CD4-positive, alpha-beta T cell treated with Interleukin-17A for 4 hours (primary cell): ENCODE measurements around the gene RPL5.

Experiments
- DNase-seq: peaks from one replicate; pipeline ENCODE4 v3.0.0-alpha.2; 2020; ENCODE audit warnings: mixed read lengths

The RPL5 gene

DNA sequence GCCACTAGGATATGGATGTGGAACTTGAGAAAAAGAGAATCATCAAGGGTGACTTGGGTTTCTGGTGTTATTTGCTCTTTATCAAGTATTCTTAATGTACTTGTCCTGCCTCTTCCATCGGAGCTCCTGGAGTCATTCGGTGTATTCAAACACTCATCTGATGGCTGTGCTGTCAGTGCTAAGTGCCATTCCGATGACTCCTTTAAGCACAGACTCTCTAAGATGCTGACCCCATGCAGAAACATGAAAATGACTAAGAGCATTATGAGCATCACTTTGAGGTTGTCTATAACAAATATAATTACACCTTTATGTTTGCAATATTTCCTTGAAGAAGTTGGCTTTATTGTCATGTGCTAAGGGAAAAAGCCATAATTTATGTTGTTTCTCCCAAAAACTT lies 11.3 kb upstream of the RPL5 start:
- DNase-seq, result no peak

DNA sequence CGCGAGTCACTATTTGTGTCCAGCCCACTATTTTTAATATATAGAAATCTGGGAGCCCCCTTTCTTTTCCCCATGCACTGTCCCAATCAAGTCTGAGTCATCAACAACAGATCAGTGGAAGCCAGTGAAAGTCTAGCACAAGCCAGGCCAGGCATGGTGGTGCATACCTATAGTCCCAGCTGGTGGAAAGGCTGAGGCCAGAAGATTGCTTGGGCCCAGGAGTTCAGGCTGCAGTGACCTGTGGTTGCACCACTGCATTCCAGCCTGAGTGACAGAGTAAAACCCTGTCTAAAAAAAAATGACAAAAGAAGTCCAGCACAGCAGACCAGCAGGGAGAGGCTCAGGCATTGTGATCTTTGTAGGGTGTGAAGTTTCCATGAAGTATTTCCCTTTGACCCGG lies 9.0 kb upstream of the RPL5 start:
- DNase-seq, result no peak

DNA sequence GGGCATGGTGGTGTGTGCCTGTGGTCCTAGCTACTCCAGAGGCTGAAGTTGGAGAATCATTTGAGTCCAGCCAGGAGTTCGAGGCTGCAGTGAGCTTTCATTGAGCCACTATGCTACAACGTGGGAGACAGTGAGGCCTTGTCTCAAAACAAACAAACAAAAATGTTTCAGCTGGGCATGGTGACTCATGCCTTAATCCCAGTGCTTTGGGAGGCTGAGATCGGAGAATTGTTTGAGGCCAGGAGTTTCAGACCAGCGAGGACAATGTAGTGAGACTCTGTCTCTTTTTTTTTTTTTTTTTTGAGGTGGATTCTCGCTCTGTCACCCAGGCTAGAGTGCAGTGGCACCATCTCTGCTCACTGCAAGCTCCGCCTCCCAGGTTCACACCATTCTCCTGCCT lies 5.0 kb upstream of the RPL5 start:
- no peak for DNase-seq

DNA sequence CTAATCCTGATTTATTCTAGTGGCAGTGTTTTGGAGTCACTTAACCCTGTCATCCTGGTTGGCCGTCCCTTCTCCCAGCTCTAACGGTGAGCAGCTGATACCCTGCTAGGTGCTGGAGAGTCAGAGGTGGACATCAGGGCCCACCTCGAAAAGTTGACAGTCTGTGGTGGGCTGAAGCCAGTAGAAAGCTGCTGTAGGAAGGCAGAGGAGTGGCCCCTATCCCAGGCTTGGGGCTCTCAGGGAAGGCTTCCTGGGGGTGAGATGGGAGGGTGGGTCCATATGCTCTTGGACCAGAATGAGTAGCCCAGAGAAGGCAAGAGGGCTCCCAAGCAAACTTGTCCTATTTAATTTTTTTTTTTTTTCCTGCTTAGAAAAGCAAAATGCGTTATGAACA lies 475 bp upstream of the RPL5 start:
- DNase-seq, result no peak

DNA sequence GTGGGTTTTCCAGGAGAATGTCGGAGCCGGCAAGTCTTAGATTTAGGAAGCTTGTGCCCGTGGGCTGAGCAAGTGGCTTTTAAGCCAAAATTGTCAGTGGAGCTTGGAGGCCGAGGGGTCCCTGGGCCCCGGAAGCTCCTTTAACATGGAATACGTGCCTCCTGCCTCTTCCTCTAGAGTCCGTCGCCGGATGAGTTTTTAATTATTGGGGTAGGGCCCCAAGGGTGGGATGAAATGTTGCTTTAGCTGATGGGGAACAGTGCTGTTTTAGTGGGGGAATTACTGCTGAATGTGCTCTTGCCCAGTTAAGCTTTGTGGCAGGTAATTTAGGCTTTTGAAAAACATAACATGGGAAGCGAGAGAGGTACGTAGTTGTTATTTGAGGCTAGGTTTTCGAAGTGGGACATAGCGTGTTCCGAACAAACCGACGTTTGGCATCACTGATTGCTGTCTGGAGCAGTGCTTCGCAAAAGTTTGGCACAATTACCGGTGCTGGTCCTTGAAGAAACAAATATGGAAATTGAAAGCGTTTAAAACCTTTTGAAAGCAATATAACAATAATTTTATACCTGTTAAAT lies 786 bp downstream of the RPL5 start:
- DNase-seq, result no peak

DNA sequence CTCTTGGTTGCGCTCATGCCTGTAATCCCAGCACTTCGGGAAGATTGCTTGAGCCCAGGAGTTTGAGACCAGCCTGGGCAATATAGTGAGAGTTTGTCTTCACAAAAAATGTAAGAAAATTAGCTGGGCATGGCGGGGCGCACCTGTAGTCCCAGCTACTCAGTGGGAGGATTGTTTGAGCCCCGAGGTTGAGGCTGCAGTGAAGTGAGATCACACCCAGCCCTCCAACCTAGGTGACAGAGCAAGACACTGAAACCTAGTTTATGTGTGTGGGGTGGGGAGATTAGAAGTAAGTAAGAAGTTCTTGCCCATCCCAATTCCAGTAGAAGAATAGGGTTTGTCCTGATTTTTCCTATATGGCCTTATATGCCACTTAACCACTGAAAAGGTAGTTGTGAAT lies 2.0 kb downstream of the RPL5 start:
- no peak for DNase-seq

DNA sequence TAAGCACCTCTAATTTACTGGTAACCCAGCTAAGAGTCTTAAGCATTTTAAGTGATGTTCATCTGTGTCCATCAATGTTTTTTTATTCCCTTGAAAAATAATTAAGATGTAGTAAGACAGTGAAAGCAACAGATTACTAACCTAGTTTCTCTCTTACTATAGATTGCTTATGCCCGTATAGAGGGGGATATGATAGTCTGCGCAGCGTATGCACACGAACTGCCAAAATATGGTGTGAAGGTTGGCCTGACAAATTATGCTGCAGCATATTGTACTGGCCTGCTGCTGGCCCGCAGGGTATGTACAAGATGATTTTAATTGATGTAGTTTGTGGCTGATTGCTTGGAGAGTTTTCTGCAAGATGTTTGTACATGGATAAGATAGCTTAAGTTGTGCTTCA lies 2.8 kb downstream of the RPL5 start:
- no peak for DNase-seq

DNA sequence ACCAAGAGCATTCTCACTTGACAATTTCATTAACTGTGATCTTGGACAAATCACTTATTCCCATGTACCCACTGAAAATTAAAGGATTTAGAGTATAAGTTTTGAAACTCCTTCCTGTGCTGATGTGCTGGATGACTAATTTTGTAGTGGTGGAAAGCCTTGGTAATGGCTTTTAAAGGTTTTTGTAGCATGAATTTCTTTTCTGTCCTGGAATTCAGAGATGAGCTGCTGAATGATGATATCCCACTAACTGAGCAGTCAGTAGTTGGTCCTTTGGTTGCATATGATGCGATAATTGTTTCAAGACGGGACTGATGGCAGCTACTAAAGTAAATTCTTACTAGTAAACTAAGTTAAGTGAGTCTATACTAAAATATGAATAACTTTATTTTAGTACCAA lies 5.2 kb downstream of the RPL5 start:
- no peak for DNase-seq

DNA sequence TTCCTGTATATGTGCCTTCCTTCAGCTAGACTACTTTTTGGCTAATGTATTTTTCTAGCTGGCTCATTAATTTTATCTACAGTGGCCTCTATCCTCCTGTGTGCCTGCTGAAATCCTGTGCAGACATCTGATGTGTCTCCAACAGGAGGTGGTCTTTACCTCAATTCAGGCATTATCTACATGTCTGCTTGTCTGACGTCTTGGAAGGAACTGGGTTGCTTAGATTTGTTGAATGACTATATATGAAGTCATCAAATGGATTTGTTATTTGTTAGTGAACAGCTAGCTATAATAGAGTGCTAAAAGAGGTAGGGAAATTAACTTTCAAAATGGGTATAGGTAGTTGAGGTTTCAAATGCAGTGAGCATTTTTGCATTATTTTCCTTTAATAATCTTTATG lies 6.7 kb downstream of the RPL5 start:
- no peak for DNase-seq

DNA sequence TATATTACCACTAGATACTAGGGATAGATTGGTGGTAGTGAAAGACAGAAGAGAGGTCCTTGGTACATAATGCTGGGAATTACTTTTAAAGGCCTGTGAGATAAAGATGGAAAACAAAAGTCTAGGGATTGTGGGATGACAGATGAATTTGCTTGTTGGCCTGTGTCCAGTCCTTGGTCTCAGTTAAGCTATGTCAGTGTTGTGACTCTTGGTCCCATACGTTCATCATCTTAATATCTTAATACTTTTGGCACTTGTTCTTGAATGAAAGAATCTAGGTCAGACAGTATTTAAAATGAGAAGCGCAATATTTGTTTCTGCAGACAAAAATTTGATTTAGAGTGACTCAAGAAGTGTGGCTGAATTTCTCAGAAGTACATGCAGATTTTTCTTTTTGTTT lies 7.6 kb downstream of the RPL5 start:
- no peak for DNase-seq

DNA sequence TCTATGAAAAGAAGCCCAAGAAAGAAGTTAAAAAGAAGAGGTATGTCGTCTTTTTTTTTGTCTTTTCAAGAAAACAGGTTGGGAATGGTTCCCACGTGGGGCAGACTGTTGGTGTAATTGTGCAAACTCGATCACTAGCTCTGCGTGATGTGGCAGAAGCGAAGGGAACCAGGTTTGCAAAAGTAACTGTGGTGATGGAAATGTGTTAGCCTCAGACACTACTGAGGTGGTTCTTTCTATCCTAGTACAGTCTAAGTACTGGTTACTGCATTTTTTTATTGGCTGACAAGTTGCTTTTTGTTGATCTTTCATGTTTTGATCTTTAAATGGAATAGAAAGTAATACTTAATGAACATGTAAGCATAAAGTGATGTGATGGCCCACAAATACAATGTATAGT lies 8.8 kb downstream of the RPL5 start:
- no peak for DNase-seq

DNA sequence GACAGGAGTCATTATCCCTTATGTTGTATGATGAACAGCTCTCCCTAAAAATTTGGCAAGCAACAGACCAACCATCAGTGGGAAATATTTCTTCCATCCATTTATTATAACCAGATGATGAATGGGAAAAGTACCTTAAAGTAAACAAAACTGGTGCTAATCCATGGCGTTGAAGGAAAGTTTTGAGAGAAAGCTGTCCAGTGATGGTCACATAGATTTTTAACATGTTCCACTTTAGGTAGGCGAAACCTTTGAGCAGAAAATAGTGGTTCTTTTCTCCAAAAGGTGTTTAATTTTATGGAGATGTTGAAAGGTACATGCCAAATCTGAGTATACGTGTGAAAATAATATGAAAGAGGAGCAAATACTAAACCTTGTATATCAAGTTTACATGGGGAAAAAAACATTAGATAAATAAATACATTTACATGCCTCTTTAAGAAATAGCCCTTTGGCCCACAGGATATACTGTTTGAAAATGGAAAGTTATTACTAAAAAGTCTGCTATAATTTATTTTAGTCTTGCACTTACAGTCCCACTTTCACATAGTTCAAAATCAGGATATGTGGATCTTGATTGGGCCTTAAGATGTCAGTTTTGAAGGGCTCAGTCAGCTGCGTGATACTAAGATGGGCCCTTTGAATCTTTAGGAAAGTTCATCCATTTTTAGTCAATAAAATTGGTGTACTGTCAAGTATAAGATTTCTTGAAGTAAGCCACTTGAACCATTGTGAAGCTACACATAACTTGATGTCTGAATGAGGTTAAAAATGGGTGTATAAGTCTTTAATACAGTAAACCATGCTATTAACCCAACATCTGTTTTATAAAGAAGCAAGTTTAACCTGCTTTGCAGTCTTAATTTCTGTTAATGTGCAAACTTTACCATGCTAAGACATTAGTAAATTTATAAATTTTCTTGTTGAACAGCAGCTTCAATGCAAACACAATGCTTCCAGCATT lies 10.5 kb downstream of the RPL5 start:
- no peak for DNase-seq

DNA sequence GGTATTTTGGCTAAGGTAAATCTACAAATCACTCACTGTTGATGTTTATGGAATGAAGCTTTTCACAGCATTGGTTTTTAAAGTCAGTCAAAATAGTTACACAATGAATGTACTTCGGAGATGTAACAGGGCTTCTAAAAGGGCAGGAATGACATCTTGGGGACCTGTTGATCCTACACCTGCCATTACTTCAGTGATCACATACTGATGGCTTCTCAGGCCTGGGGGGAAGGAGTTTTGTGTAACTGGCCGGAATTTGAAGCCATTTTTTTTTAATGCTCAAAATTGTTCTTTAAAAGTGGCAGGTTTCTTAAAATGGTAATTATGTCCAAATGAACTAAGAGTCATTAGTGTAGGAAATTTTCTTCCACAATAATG lies 11.2 kb downstream of the RPL5 start:
- DNase-seq, result no peak

DNA sequence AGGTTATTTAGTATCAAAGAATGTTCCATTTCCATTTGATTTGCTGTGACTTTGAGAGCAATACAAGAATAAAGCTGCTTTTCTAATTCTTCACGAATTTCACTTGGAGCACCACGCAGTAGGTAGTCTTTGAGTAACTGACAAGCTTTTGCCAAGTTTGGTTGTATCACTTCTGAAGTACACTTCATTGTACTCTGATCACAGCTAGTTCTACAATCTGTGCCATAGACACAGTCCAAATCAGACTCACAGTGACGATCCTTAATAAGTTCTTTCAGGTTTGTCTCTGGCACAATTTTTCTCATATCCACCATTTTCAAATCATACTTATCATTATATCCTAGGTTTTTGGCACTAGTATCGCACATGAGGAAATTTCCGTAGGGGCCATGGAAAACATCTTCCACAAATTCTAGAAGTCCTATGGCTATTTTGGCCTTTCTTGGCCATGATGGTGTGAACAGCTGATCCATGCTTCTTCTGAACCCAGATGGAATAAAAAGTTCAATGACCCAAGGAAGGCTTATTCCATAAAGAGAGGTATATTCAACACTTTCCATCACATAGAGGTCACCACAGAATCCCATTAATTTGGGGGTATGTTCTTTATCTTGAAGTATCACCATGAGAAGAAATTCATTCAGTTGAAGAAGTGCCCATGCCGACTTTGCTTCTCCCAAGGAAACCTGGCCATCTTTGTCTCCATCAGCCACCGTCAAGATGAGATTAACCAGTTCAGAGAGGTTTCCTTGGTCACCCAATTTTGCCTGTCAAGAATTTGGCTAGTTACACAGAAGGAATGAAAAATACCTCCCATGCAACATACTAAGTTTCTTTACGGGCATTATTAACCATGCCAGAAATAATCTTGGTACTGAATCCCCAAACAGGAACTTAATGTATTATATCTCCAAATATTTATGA lies 11.9 kb downstream of the RPL5 start:
- DNase-seq, result no peak

DNA sequence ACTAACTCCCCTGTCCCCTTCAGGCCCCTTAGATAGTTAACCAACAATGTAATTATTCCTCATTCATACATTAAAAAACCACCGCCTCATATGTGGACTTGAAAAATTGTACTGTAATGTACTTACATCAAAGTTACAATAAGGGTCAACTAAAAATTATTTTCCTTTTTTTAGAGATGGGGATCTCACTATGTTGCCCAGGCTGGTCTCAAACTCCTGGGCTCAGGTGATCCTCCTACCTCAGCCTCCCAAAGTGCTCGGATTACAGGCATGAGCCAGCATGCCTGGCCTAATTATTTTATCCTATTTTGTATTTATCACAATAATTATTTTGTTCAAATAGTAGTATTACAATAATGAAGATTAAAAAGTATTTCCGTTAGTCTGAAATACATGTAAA lies 12.6 kb downstream of the RPL5 start:
- DNase-seq, result no peak

DNA sequence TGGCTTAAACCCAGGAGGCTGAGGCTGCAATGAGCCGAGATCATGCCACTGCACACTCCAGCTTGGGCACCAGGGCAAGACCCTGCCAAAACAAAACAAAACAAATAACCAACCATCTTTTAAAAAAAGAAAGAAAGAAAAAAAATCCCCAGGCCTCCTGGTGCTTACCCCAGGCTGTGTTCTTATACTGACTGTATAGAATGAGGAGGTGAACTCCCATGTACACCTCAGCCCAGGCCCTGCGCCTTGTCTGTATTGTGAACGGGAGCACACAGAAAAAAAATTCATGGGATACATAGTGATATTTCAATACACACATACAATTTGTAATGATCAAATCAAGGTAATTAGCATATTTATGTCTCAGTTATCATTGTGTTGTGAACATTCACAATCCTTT lies 14.1 kb downstream of the RPL5 start:
- no peak for DNase-seq

DNA sequence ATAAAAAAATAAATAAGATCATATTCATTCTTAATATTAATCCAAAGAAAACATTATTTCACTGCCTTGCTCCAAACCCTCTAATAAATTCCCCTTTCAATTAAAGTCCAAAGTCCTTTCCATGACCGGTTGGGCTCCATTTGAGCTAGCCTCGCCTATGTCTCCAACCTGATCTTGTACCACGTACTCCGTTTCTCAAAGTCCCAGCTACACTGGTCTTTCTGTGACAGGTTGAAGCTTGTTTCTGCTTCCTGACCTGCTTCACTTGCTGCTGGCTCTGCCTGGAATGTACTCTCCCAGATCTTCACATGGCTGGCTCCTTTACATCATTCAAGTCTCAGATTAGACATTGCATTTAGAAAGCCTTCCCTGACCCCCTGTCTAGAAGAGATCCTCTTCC lies 16.4 kb downstream of the RPL5 start:
- no peak for DNase-seq

DNA sequence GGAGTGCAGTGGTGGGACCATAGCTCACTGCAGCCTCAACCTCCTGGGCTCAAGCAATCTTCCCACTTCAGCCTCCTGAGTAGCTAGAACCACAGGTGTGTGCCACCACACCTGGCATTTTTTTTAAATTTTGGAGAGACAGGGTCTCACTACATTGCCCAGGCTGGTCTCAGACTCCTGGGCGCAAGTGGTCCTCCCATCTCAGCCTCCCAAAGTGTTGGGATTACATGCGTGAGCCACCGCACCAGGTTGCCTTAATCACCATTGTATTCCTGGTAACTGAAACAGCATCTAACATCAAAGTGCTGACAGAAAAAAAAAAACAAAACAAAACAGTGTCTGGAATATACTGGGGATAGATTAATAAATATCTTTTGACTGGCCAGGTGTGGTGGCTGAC lies 18.2 kb downstream of the RPL5 start:
- no peak for DNase-seq

DNA sequence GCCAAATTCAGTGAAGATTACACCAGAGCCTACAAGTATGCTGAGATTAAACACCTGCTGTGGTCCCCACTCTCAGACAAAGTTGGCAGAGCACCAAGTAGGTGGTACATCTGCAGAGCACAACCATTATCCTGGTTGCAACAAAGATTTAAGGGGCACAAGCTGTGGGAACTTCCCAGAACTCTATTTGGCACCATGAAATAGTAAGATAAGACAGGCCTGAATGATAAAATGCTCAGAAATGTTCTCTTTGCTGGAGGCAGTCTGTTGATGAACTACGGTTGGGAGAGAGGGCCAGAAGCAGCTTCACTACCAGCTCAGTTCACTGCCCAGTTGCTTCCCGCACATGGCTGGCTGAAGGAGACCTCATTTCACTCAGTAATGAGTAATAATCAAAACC lies 19.9 kb downstream of the RPL5 start:
- DNase-seq, result no peak

DNA sequence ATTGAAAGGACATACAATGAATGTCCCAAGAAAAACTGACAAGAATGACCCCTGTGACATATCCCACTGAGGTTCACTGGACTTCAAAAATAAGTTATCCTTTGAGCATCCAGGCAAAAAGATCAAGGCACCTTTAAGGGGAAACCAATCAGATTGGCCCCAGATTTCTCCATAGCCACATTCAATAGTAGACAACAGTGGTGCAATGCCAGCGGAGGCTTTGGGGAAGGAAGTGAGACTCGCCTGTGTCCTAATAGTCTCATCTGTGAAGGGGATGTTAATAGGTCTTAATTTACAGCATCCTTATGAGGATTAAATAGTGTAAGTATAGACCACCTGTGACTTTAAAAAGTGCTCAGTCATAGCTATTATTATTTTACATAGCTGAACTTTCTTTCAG lies 21.5 kb downstream of the RPL5 start:
- no peak for DNase-seq

DNA sequence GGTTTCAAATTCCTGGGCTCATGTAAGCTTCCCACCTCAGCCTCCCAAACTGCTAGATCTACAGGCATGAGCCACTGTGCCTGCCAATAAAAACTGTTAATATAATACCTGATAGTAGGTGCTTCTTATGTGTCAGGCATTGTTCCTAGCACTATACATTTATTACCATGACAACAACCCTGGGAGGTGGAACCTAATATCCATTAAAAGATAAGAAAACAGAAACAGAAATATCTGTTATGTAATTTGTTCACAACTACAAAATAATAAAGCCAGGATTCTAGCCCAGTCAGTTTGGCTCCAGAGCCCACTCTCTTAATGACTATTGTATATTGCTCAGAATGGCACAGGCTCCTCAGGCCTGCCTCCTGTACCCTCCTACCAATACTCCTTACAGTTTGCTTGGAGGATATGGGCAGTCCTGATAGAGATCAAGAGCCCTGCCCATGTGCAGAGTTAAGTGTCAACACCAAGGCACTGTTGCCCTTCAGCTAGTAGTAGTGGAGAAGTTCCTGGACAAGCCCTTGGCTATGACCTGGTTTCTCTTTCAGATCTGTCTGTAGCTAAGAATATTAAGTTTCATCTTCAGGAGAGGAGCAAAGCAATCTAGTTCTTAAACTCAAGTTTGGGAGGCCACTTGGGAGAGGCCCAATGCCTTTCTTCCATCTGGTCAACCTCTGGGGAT lies 22.4 kb downstream of the RPL5 start:
- DNase-seq, result no peak

DNA sequence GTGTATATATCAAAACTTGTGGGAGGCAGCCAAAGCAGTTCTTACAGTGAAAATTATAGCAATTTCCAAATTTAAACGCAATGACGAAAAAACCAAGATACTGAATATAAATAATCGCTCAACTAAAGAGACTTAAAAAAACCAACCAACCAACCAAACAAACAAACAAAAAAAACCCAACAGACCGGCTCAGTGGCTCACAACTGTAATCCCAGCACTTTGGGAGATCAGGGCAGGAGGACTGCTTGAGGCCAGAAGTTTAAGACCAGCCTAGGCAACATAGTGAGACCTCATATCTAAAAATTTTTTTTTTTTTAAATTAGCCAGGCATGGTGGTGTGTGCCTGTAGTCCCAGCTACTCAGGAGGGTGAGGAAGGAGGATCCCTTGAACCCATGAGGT lies 23.4 kb downstream of the RPL5 start:
- no peak for DNase-seq

DNA sequence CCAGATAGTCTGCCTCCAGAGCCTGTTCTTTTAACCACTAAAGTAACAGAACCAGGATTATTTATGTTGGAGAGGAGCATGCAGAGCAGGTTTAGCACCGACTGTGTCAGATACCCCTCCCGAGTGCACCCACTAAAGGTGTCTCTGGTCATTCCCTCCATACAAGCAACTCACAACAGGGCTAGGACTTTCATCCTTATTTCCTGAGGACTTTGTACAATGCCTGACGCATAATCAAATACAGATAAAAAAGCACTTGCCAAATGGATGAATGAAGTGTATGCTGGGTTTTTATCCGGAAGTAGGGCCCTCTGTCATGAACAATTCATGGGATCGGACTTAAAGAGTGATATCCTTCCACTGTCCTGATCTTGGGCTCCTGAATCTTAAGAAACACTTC lies 26.0 kb downstream of the RPL5 start:
- no peak for DNase-seq
